ENCODE results near the gene MICAL3. TPM values are rescaled to one million over a fixed set of nuclear protein-coding genes. Genes with fewer than 3 reads are reported as not detected.
"Not testable (repeated sequence)": the region's sequence is repeated elsewhere in the genome, so short reads cannot be mapped to it uniquely, and the experiment has no call there.

MICAL3 gene
- total RNA-seq, 4 donors from 2014 or later, result 23.9 to 49.2 (median 34.5) TPM

GRCh38 chr22:17772249-17772957 is 252.0 kb downstream of the MICAL3 start:
- no peak for DNase-seq (ENCODE audit: low spot score)
- no peak for TF ChIP-seq CTCF (IDR thresholded peaks at IDR 0.05)
- ATAC-seq (ENCODE audit: low FRiP score), result no peak

GRCh38 chr22:17770180-17771077 is 253.9 kb downstream of the MICAL3 start:
- ATAC-seq (ENCODE audit: low FRiP score) (no peak), DNase-seq (ENCODE audit: low spot score) (no peak)
- no peak for TF ChIP-seq CTCF (IDR thresholded peaks at IDR 0.05)

- no peak for ATAC-seq (ENCODE audit: low FRiP score)
- TF ChIP-seq CTCF (IDR thresholded peaks at IDR 0.05), result no peak
- no peak for DNase-seq (ENCODE audit: low spot score)
These were observed 254.7 kb downstream of the MICAL3 start for GRCh38 chr22:17769716-17770082.

- TF ChIP-seq CTCF (IDR thresholded peaks at IDR 0.05), result no peak
- ATAC-seq (ENCODE audit: low FRiP score), result no peak
- DNase-seq (ENCODE audit: low spot score), result no peak
These were observed 255.2 kb downstream of the MICAL3 start for GRCh38 chr22:17769013-17769715.

- DNase-seq (ENCODE audit: low spot score), result no peak
- no peak for ATAC-seq (ENCODE audit: low FRiP score)
- no peak for TF ChIP-seq CTCF (IDR thresholded peaks at IDR 0.05)
These were observed 256.9 kb downstream of the MICAL3 start for GRCh38 chr22:17767233-17768065.

GRCh38 chr22:17764852-17765251 is 259.5 kb downstream of the MICAL3 start:
- not testable (repeated sequence) for DNase-seq (ENCODE audit: low spot score)

More at GRCh38 chr22:17764852-17765251, 259.5 kb downstream of the MICAL3 start:
- ATAC-seq (ENCODE audit: low FRiP score), result not testable (repeated sequence)
